Neural progenitor cell (in vitro differentiated cells): Measurements from ENCODE around the gene KCNB1.

Experiments
- EZH2phosphoT487 ChIP-seq: fragments of 200-600 bp; sonication (generic); IDR thresholded peaks from 2 replicates; pipeline ENCODE4 v1.6.1; 2017; ENCODE audit warnings: antibody characterized with exemption
- TF ChIP-seq, protein P1 (sequence below): fragments of 200-600 bp; sonication (generic); IDR thresholded peaks from 2 replicates; pipeline ENCODE4 v1.5.1; 2017; ENCODE audit warnings: antibody characterized with exemption, mild to moderate bottlenecking

DNA sequence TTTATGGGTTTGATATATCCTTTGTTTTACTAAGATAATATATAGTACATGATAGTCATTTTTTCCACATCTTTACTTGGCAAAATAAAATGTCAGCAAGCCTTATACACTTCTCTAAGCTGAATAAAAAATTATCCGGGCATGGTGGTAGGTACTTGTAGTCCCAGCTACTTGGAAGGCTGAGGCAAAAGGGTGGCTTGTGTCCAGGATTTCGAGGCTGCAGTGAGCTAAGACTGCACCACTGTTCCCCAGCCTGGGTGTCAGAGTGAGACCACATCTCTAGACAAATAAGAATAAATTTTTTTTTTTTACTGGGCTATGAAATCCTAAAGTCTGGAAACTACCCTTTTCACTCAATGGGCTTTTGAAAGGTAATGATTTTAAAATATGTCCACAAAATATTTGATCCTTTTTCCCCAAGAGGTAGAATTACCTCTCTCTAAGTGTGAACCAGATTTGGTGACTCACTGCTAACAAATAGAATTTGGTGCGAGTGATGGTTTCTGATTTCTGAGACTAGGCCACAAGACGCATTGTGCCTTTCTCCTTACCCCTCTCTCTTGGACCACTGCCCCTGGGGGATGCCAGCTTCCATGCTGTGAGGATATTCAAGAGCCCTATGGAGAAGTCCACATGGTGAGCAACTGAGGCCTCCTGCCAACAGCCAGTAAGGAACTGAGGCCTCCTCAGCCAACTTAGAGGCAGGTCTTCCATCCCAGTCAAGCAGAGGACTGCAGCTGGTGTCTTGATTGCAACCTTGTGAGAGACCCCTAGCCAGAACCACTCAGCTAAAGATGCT, 120.4 kb downstream of the KCNB1 start:
- TF ChIP-seq, protein P1, sequence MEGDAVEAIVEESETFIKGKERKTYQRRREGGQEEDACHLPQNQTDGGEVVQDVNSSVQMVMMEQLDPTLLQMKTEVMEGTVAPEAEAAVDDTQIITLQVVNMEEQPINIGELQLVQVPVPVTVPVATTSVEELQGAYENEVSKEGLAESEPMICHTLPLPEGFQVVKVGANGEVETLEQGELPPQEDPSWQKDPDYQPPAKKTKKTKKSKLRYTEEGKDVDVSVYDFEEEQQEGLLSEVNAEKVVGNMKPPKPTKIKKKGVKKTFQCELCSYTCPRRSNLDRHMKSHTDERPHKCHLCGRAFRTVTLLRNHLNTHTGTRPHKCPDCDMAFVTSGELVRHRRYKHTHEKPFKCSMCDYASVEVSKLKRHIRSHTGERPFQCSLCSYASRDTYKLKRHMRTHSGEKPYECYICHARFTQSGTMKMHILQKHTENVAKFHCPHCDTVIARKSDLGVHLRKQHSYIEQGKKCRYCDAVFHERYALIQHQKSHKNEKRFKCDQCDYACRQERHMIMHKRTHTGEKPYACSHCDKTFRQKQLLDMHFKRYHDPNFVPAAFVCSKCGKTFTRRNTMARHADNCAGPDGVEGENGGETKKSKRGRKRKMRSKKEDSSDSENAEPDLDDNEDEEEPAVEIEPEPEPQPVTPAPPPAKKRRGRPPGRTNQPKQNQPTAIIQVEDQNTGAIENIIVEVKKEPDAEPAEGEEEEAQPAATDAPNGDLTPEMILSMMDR, result no peak
- no peak for TF ChIP-seq EZH2phosphoT487
